OCI-M2 (cell line): ENCODE data around the gene IZUMO1.
A peak's percentile ranks its signal among the peaks of the same experiment; 100 is the strongest.
"Not testable (repeated sequence)": the region's sequence is repeated elsewhere in the genome, so short reads cannot be mapped to it uniquely, and the experiment has no call there.

Source experiments
- DNase-seq: peaks from one replicate; lab custom pipeline; 2025; ENCODE audit not compliant: unreplicated experiment; lab: John Stamatoyannopoulos, UW

IZUMO1 gene

GRCh38 chr19:48714759-48715675, 31.7 kb downstream of the IZUMO1 start:
- DNase-seq = no peak

GRCh38 chr19:48713864-48714755, 32.6 kb downstream of the IZUMO1 start:
- peak; percentile 96 for DNase-seq

GRCh38 chr19:48713041-48713863, 33.5 kb downstream of the IZUMO1 start:
- DNase-seq = no peak

GRCh38 chr19:48711106-48711662, 35.5 kb downstream of the IZUMO1 start:
- DNase-seq = no peak

GRCh38 chr19:48708471-48708870, 38.2 kb downstream of the IZUMO1 start:
- DNase-seq = no peak

- no peak for DNase-seq
These were observed 41.3 kb downstream of the IZUMO1 start for GRCh38 chr19:48705431-48705830.

GRCh38 chr19:48703316-48703715, 43.4 kb downstream of the IZUMO1 start:
- DNase-seq = no peak

- DNase-seq = no peak
These were observed 44.0 kb downstream of the IZUMO1 start for GRCh38 chr19:48702701-48703100.

- DNase-seq = no peak
These were observed 48.7 kb downstream of the IZUMO1 start for GRCh38 chr19:48698046-48698445.

- no peak for DNase-seq
These were observed 50.2 kb downstream of the IZUMO1 start for GRCh38 chr19:48696353-48697010.

- DNase-seq = no peak
These were observed 50.9 kb downstream of the IZUMO1 start, which contains the start of gene FUT2 for GRCh38 chr19:48695743-48696352. TSS of gene FUT2 (plus strand) at chr19:48695971. CDS start at chr19:48702957, 6,986 bp downstream.

GRCh38 chr19:48693629-48694028, 53.1 kb downstream of the IZUMO1 start:
- not testable (repeated sequence) for DNase-seq
